PFSK-1 (cell line): ENCODE data around the gene CCN6.

Experiments
- POLR2AphosphoS5 ChIP-seq: IDR thresholded peaks from 2 replicates; pipeline ENCODE4 v1.6.1; 2012; ENCODE audit warnings: low read depth, mild to moderate bottlenecking, control low read depth, low read length, moderate library complexity
- REST ChIP-seq, 2 experiments: IDR thresholded peaks; 2 replicates each; pipeline versions ENCODE4 v1.6.1 to v1.8.0; 2011 to 2012; ENCODE audit warnings: low read depth in 2 of 2, low read length in 2 of 2, control low read depth in 1 of 2, inconsistent platforms in 1 of 2, mild to moderate bottlenecking in 1 of 2, moderate library complexity in 1 of 2; ENCODE audit not compliant: insufficient read depth in 1 of 2
- SIN3A ChIP-seq: IDR thresholded peaks from 2 replicates; pipeline ENCODE4 v1.6.1; 2012; ENCODE audit warnings: mild to moderate bottlenecking, low read length, moderate library complexity, borderline replicate concordance; ENCODE audit not compliant: insufficient read depth
- TAF1 ChIP-seq: IDR thresholded peaks from 2 replicates; pipeline ENCODE4 v1.6.1; 2012; ENCODE audit warnings: low read length, control low read depth, borderline replicate concordance; ENCODE audit not compliant: insufficient read depth

- no peak for TF ChIP-seq TAF1
- no peak for TF ChIP-seq SIN3A
- TF ChIP-seq REST (IDR thresholded peaks at IDR 0.05; ENCODE audit: insufficient read depth in 1 of 2, low read depth in 2 of 2, low read length in 2 of 2): no peak
- TF ChIP-seq POLR2AphosphoS5: no peak
Observed at GRCh38 chr6:112005013-112005371, 48.9 kb upstream of the CCN6 start.
